PFSK-1 (cell line): Measurements from ENCODE around the gene ITGA11.

Experiments used
- POLR2AphosphoS5 ChIP-seq: IDR thresholded peaks from 2 replicates; pipeline ENCODE4 v1.6.1; 2012; ENCODE audit warnings: low read depth, mild to moderate bottlenecking, control low read depth, low read length, moderate library complexity
- TF ChIP-seq, protein P1 (sequence below), 2 experiments: IDR thresholded peaks; 2 replicates each; pipeline versions ENCODE4 v1.6.1 to v1.8.0; 2011 to 2012; ENCODE audit warnings: low read depth in 2 of 2, low read length in 2 of 2, control low read depth in 1 of 2, inconsistent platforms in 1 of 2, mild to moderate bottlenecking in 1 of 2, moderate library complexity in 1 of 2; ENCODE audit not compliant: insufficient read depth in 1 of 2

Gene ITGA11

DNA sequence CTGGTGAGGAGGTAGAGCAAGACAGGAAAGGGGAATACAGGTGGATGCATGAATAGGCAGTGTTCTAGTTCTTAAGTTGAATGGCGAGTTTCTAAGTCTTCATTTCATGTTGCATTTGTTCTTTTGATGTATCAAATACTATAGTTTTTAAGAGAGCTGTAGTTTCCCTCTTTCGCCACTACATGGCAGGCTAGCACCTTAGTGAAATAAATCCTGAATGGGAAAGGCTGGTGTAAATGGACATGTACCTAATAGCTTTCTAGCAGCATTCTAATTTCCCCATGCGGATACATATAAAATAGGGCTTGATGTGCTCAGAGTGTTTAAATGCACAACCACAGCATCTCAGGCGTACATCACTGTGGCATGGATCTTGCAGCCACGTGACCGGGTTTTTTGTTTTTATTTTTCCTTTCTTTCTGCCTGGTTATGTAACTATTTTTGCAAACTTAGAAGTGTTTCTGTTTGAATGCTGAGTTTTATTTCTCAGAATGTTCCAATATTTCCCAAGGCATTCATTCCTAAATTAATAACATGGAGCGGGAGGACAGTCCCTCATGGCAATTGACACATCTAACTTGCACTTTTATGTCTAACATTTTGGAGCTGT is 178.9 kb downstream of the ITGA11 start:
- no peak for TF ChIP-seq POLR2AphosphoS5
- TF ChIP-seq, protein P1, sequence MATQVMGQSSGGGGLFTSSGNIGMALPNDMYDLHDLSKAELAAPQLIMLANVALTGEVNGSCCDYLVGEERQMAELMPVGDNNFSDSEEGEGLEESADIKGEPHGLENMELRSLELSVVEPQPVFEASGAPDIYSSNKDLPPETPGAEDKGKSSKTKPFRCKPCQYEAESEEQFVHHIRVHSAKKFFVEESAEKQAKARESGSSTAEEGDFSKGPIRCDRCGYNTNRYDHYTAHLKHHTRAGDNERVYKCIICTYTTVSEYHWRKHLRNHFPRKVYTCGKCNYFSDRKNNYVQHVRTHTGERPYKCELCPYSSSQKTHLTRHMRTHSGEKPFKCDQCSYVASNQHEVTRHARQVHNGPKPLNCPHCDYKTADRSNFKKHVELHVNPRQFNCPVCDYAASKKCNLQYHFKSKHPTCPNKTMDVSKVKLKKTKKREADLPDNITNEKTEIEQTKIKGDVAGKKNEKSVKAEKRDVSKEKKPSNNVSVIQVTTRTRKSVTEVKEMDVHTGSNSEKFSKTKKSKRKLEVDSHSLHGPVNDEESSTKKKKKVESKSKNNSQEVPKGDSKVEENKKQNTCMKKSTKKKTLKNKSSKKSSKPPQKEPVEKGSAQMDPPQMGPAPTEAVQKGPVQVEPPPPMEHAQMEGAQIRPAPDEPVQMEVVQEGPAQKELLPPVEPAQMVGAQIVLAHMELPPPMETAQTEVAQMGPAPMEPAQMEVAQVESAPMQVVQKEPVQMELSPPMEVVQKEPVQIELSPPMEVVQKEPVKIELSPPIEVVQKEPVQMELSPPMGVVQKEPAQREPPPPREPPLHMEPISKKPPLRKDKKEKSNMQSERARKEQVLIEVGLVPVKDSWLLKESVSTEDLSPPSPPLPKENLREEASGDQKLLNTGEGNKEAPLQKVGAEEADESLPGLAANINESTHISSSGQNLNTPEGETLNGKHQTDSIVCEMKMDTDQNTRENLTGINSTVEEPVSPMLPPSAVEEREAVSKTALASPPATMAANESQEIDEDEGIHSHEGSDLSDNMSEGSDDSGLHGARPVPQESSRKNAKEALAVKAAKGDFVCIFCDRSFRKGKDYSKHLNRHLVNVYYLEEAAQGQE (IDR thresholded peaks at IDR 0.05; ENCODE audit: insufficient read depth in 1 of 2, low read depth in 2 of 2, low read length in 2 of 2): no peak

DNA sequence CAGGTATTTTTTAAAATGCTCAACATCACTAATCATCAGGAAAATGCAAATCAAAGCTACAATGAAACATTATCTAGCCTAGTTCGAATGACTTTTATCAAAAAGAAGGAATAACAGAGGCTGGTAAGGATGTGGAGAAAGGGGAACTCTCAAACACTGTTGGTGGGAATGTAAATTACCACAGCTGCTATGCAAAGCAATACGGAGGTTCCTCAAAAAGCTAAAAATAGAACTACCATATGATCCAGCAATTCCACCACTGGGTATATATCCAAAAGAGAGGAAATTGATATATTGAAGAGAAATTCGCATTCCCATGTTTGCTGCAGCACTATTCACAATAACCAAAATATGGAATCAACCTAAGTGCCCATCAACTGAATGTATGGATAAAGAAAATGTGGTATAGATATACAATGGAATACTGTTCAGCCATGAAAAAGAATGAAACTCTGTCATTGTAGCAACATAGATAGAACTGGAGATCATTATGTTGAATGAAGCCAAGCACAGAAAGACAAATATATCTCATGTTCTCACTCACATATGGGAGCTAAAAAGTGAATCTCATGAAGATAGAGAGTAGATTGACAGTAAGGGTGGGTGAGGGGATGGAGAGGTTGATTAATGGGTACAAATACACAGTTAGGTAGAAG is 182.8 kb downstream of the ITGA11 start:
- no peak for TF ChIP-seq POLR2AphosphoS5
